ENCODE results near the gene WDR90. TPM values are rescaled to one million over a fixed set of nuclear protein-coding genes. Genes with fewer than 3 reads are reported as not detected.

The WDR90 gene
- total and polyA plus RNA-seq, 2 of the 13 experiments (the other 11 are each of a cell fraction or from before 2014, with no cell fraction given): 14.9 to 28.9 TPM

DNA sequence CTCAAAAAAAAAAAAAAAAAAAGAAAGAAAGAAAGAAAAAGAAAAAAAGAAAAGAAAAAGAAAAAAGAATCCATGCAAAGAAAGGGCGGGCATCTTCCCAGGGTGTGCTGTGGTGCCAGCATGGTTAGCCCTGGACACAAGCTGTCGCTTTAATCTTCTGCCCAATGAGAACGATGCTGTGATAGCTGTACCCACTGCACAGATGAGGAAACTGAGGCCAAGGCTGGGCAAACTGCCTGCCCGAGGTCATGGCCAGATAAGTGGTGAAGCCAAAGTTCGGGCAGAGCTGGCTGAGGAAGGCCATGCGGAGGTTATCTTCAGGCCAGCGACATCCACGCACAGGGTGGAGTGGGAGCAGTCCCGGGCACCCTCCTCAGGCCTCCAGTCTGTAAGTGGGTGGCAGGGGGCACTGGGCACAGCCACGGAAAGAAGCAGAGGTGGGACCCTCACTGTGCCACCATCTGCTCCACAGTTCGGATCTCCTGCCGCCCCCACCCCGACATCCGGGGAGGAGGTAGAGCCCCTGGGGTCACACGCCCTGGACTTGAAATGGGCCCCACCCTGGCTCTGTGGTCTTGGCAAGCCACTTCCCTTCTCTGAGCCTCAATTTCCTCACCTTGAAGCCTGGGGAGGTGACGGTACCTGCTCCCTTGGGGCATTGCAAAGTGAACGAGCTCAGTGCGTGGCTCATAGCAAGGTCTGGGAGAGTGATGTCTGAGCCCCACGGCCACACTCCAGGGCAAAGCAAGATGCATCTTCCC lies 49.9 kb downstream of the WDR90 start:
- POLR2A ChIA-PET: no interaction called here
- no peak for DNase-seq (ENCODE audit: low spot score)
- CTCF ChIA-PET (ENCODE audit: low intra/inter-chr PET ratio, low total read pairs): no interaction called here
- Histone ChIP-seq H2AFZ (ENCODE audit: low read length) (no peak overlapping the region), H3K36me3 (replicated peaks in 1 of 2; ENCODE audit: control insufficient read depth in 1 of 2, insufficient read depth in 2 of 2, low read length in 2 of 2) (no peaks in the 10 kb centered on the region), H3K4me2 (ENCODE audit: low read depth, low read length) (no peak overlapping the region), H3K79me2 (ENCODE audit: insufficient read depth, low read length) (no peaks in the 10 kb centered on the region), H3K4me1 (ENCODE audit: insufficient read depth, low read length) (peaks cover 7% of the 10 kb centered on the region), H3K9ac (ENCODE audit: insufficient read depth, low read depth, low read length) (no peak overlapping the region), H3K27ac (ENCODE audit: extremely low read length, insufficient read depth, low read length) (no peak overlapping the region), H3K9me3 (ENCODE audit: low read length) (no peaks in the 10 kb centered on the region), H4K20me1 (ENCODE audit: insufficient read depth, low read length) (peaks cover 3% of the 10 kb centered on the region; the same call in 1 of the 2 replicates), H3K4me3 (replicated peaks in 1 of 3; ENCODE audit: insufficient read depth in 1 of 3, low read depth in 2 of 3, low read length in 3 of 3) (no peak overlapping the region), H3K27me3 (ENCODE audit: control insufficient read depth in 1 of 2, insufficient read depth in 2 of 2, low read length in 2 of 2) (peaks cover 27 to 69% of the 10 kb centered on the region in 2 experiments)
- peak; percentile 85 for TF ChIP-seq ZNF629 (CRISPR knock-in tag; conservative IDR thresholded peaks at IDR 0.05)
- no peak for TF ChIP-seq KLF9 (CRISPR knock-in tag; IDR thresholded peaks at IDR 0.05; ENCODE audit: low read depth)
- no peak for TF ChIP-seq RBFOX2 (IDR thresholded peaks at IDR 0.05; ENCODE audit: low read depth, low read length)
- TF ChIP-seq EEA1 (CRISPR knock-in tag; IDR thresholded peaks at IDR 0.05; ENCODE audit: borderline replicate concordance): no peak
- FAIRE-seq: no peak
- no TSS peak for BruUV-seq (replicated peaks)
- in situ Hi-C loops (cut with HindIII; ENCODE audit: extremely low pct_ligation_motif_present, low pct_unique_long_range_greater_than_20kb): no loop called here
- ATAC-seq: no peak
- 19% methylated on average over 3 of the region's 19 CpGs for WGBS (ENCODE audit: low lambda C conversion rate)
- intact Hi-C loops (cut with micrococcal nuclease; ENCODE audit: unreplicated experiment): no loop called here

- Histone ChIP-seq H3K4me2 (ENCODE audit: low read depth, low read length) (no peak overlapping the region), H3K4me3 (replicated peaks in 1 of 3; ENCODE audit: insufficient read depth in 1 of 3, low read depth in 2 of 3, low read length in 3 of 3) (no peak overlapping the region), H2AFZ (ENCODE audit: low read length) (no peak overlapping the region), H3K4me1 (ENCODE audit: insufficient read depth, low read length) (peaks cover under 1% of the 10 kb centered on the region; the same call in 1 of the 2 replicates), H3K36me3 (replicated peaks in 1 of 2; ENCODE audit: control insufficient read depth in 1 of 2, insufficient read depth in 2 of 2, low read length in 2 of 2) (no peaks in the 10 kb centered on the region), H3K79me2 (ENCODE audit: insufficient read depth, low read length) (no peaks in the 10 kb centered on the region), H4K20me1 (ENCODE audit: insufficient read depth, low read length) (peaks cover 3% of the 10 kb centered on the region; the same call in 1 of the 2 replicates), H3K27me3 (ENCODE audit: control insufficient read depth in 1 of 2, insufficient read depth in 2 of 2, low read length in 2 of 2) (peaks cover 27 to 64% of the 10 kb centered on the region in 2 experiments), H3K27ac (ENCODE audit: extremely low read length, insufficient read depth, low read length) (no peak overlapping the region), H3K9ac (ENCODE audit: insufficient read depth, low read depth, low read length) (no peak overlapping the region), H3K9me3 (ENCODE audit: low read length) (no peaks in the 10 kb centered on the region)
- intact Hi-C loops (cut with micrococcal nuclease; ENCODE audit: unreplicated experiment): no loop called here
- no TSS peak for BruUV-seq (replicated peaks)
- in situ Hi-C loops (cut with HindIII; ENCODE audit: extremely low pct_ligation_motif_present, low pct_unique_long_range_greater_than_20kb): no loop called here
- FAIRE-seq: no peak
- DNase-seq (ENCODE audit: low spot score): no peak
- CTCF ChIA-PET (ENCODE audit: low intra/inter-chr PET ratio, low total read pairs): no interaction called here
- WGBS (ENCODE audit: low lambda C conversion rate): 24% methylated on average over 7 of the region's 76 CpGs
- peak; percentile 68 for ATAC-seq
- POLR2A ChIA-PET: no interaction called here
- TF ChIP-seq ZNF660 (CRISPR knock-in tag; IDR thresholded peaks at IDR 0.05; ENCODE audit: borderline replicate concordance, low read depth) (no peak), ZIK1 (CRISPR knock-in tag; IDR thresholded peaks at IDR 0.05; ENCODE audit: borderline replicate concordance, low read depth) (no peak), MAFK (conservative IDR thresholded peaks at IDR 0.05 in 1 of 2, IDR thresholded peaks at IDR 0.05 in 1 of 2; ENCODE audit: low read length in 2 of 2) (no peak), HMG20B (CRISPR knock-in tag; conservative IDR thresholded peaks at IDR 0.05) (no peak), SRSF9 (IDR thresholded peaks at IDR 0.05; ENCODE audit: borderline replicate concordance, insufficient read depth, low read depth, low read length, poor library complexity, severe bottlenecking) (no peak), MAF1 (CRISPR knock-in tag; IDR thresholded peaks at IDR 0.05; ENCODE audit: borderline replicate concordance) (no peak), SP5 (CRISPR knock-in tag; IDR thresholded peaks at IDR 0.05; ENCODE audit: borderline replicate concordance, low read depth) (no peak), FOXP1 (IDR thresholded peaks at IDR 0.05) (no peak), FOXP1 (CRISPR knock-in tag; IDR thresholded peaks at IDR 0.05) (no peak), ZNF552 (CRISPR knock-in tag; IDR thresholded peaks at IDR 0.05; ENCODE audit: borderline replicate concordance) (no peak), ZBTB1 (CRISPR knock-in tag; IDR thresholded peaks at IDR 0.05; ENCODE audit: borderline replicate concordance) (no peak), TMF1 (CRISPR knock-in tag; IDR thresholded peaks at IDR 0.05; ENCODE audit: low read depth) (peak; percentile 93), DDIT3 (CRISPR knock-in tag; IDR thresholded peaks at IDR 0.05) (no peak), CC2D1A (CRISPR knock-in tag; IDR thresholded peaks at IDR 0.05) (no peak), RNF2 (conservative IDR thresholded peaks at IDR 0.05; ENCODE audit: low read depth) (no peak)
Observed at GRCh38 chr16:700684-701584, 51.8 kb downstream of the WDR90 start.
